Sigmoid colon (tissue), 4 donors: Measurements from ENCODE around the gene DNAH12.

Source experiments
- CTCF ChIP-seq, 4 experiments: fragments of 450-650 bp in 3 of 4; fragments of 200-600 bp in 1 of 4; IDR thresholded peaks; one replicate each; pipeline ENCODE4 v1.5.1; 2016 to 2019; ENCODE audit warnings: antibody characterized with exemption in 4 of 4, mild to moderate bottlenecking in 3 of 4, moderate library complexity in 2 of 4
- EP300 ChIP-seq, 4 donors: sonication (generic); formaldehyde crosslinking; IDR thresholded peaks; one replicate each; pipeline ENCODE4 v1.6.1; 2017; ENCODE audit warnings: antibody characterized with exemption in 4 of 4
- POLR2AphosphoS5 ChIP-seq, 4 donors: sonication (generic); formaldehyde crosslinking; IDR thresholded peaks; one replicate each; pipeline ENCODE4 v1.6.1; 2017; ENCODE audit warnings: antibody characterized with exemption in 4 of 4

GRCh38 chr3:57268416-57268815, 275.7 kb downstream of the DNAH12 start:
- no peak for TF ChIP-seq EP300 (IDR thresholded peaks at IDR 0.05)
- no peak for TF ChIP-seq CTCF (IDR thresholded peaks at IDR 0.05)
- TF ChIP-seq POLR2AphosphoS5 (IDR thresholded peaks at IDR 0.05) = no peak
